ENCODE data around the gene SYNE2. TPM values are rescaled to one million over a fixed set of nuclear protein-coding genes. Genes with fewer than 3 reads are reported as not detected.

Gene SYNE2
- total and polyA plus RNA-seq, 2 donors (not counting 3 experiments of a cell fraction or from before 2014, with no cell fraction given): 16.0 to 53.7 TPM

- DNase-seq (ENCODE audit: low read depth, low spot score): no peak
- no TSS peak for BruUV-seq (replicated peaks)
- CTCF ChIA-PET: interaction anchor here (0.9 to 3.5 kb wide), 10 partner anchors 14 to 299 kb away, joined by 3 to 79 read pairs (median 4); partner anchors contain the start of gene ESR2
Observed at GRCh38 chr14:64038841-64039542, 186.2 kb downstream of the SYNE2 start.

More at GRCh38 chr14:64038841-64039542, 186.2 kb downstream of the SYNE2 start:
- no peaks in the 10 kb centered on the region for H3K9me3 ChIP-seq (replicated peaks; ENCODE audit: control insufficient read depth, insufficient read depth, low read length)
- H3K9ac ChIP-seq (replicated peaks; ENCODE audit: extremely low read depth, insufficient read depth, low read length): no peak overlapping the region
- no peak overlapping the region for H2AFZ ChIP-seq (ENCODE audit: low read depth, low read length)
- H3K27ac ChIP-seq (ENCODE audit: insufficient read depth, low read depth, low read length): no peak overlapping the region
- POLR2A ChIA-PET: no interaction called here
- no peak overlapping the region for H3K4me2 ChIP-seq (ENCODE audit: insufficient read depth, low read length)
- H3K27me3 ChIP-seq (ENCODE audit: control insufficient read depth in 2 of 2, insufficient read depth in 2 of 2, low read length in 2 of 2): no peaks in the 10 kb centered on the region
- no peaks in the 10 kb centered on the region for H3K4me1 ChIP-seq (ENCODE audit: control insufficient read depth, extremely low read depth, insufficient read depth, low read length)
- dilution Hi-C loops (cut with MboI; ENCODE audit: extremely low pct_ligation_motif_present, low sequenced_read_pairs): no loop called here
- TF ChIP-seq GATA2 (IDR thresholded peaks at IDR 0.05; ENCODE audit: insufficient read depth, insufficient read length, low read depth, low read length): no peak
- no peak for TF ChIP-seq EZH2 (IDR thresholded peaks at IDR 0.05; ENCODE audit: borderline replicate concordance, low read depth, low read length, severe bottlenecking)
- no peak for TF ChIP-seq POLR2AphosphoS5 (IDR thresholded peaks at IDR 0.05; ENCODE audit: insufficient read depth, low read depth, low read length)
- TF ChIP-seq MAX (IDR thresholded peaks at IDR 0.05; ENCODE audit: insufficient read depth, insufficient read length): no peak
- TF ChIP-seq CTCF (IDR thresholded peaks at IDR 0.05; ENCODE audit: extremely low read depth in 1 of 2, insufficient read depth in 1 of 2, low read depth in 1 of 2, low read length in 2 of 2): no peak
- TF ChIP-seq FOS (IDR thresholded peaks at IDR 0.05; ENCODE audit: borderline replicate concordance, insufficient read depth, low read length): no peak
- no peak for TF ChIP-seq POLR2A (IDR thresholded peaks at IDR 0.05; ENCODE audit: low read depth, low read length)
- TF ChIP-seq MYC (IDR thresholded peaks at IDR 0.05; ENCODE audit: low read depth, low read length): no peak
- TF ChIP-seq JUN (IDR thresholded peaks at IDR 0.05; ENCODE audit: borderline replicate concordance, insufficient read depth, insufficient read length, low read depth): no peak
- intact Hi-C loops (cut with micrococcal nuclease): no loop called here
- H3K36me3 ChIP-seq (ENCODE audit: control insufficient read depth in 2 of 2, extremely low read depth in 1 of 2, insufficient read depth in 2 of 2, low read length in 2 of 2): no peaks in the 10 kb centered on the region
- H3K9me1 ChIP-seq (replicated peaks; ENCODE audit: control insufficient read depth, extremely low read depth, insufficient read depth, low read length): no peaks in the 10 kb centered on the region
- no peaks in the 10 kb centered on the region for H4K20me1 ChIP-seq (replicated peaks; ENCODE audit: control insufficient read depth, extremely low read depth, insufficient read depth, low read length)
- H3K4me3 ChIP-seq (replicated peaks in 1 of 3; ENCODE audit: insufficient read depth in 1 of 3, low read depth in 1 of 3, low read length in 3 of 3): no peak overlapping the region
- H3K79me2 ChIP-seq (ENCODE audit: control insufficient read depth, insufficient read depth, low read length): no peaks in the 10 kb centered on the region
- FAIRE-seq: no peak

All from endothelial cell of umbilical vein (primary cell).